Measurements from ENCODE around the gene LYRM7.
"Not testable (repeated sequence)": the region's sequence is repeated elsewhere in the genome, so short reads cannot be mapped to it uniquely, and the experiment has no call there.

Gene LYRM7

GRCh38 chr5:131170540-131171275 lies at the start of gene LYRM7:
Gene LYRM7 (plus strand): TSS chr5:131170944. CDS start chr5:131171021, 77 bp downstream.
- DNase-seq = peak; percentile 98

- not testable (repeated sequence) for DNase-seq
These were observed 43.5 kb upstream of the LYRM7 start for GRCh38 chr5:131127244-131127643.

- no peak for DNase-seq
These were observed 41.4 kb upstream of the LYRM7 start for GRCh38 chr5:131129306-131129705.

GRCh38 chr5:131133091-131133490 lies 37.7 kb upstream of the LYRM7 start:
- not testable (repeated sequence) for DNase-seq

DNA sequence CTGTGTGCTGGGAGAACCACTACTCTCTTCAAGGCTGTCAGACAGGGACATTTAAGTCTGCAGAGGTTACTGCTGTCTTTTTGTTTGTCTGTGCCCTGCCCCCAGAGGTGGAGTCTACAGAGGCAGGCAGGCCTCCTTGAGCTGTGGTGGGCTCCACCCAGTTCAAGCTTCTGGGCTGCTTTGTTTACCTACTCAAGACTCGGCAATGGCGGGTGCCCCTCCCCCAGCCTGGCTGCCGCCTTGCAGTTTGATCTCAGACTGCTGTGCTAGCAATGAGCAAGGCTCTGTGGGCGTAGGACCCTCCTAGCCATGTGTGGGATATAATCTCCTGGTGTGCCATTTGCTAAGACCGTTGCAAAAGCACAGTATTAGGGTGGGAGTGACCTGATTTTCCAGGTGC lies 32.3 kb upstream of the LYRM7 start:
- DNase-seq = not testable (repeated sequence)

DNA sequence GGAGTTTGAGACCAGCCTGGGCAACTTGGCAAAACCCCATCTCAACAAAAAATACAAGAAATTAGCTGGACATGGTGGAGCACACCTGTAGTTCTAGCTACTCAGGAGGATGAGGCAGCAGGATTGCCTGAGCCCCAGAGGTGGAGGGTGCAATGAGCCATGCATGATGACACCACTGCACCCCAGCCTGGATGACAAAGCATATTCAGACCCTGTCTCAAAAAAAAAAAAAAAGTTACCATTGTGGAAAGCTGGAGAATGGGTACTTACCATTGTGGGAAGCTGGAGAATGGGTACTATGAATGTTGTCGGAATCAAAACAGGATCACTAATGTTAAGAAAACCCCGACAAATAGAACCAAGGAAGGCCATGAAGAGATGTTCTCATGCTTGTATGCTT lies 31.4 kb upstream of the LYRM7 start:
- no peak for DNase-seq

DNA sequence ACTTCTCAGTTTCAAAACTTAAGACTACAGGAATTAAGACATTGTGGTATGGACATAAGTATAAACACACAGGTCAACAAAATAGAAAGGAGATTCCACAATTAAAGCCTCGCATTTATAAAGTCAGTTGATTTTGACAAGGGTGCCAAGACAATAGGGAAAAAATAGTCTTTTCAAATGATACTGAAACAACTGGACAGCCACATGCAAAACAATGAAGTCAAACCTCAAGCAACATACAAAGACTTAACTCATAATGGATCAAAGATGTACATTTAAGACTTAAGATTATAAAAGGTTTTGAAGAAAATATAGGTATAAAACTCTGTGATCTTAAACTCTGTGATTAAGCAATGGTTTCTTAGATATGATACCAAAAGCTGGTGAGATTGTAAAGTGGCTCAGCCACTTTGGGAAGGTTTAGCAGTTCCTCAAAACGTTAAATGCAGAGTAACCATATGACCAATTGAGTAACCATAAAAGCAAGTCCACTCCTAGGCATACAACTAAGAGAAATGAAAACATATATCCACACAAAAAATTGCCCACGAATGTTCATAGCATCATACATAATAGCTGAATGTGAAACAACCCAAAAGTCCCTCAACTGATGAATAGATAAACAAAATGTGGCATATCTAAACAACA lies 27.6 kb upstream of the LYRM7 start:
- DNase-seq = no peak

DNA sequence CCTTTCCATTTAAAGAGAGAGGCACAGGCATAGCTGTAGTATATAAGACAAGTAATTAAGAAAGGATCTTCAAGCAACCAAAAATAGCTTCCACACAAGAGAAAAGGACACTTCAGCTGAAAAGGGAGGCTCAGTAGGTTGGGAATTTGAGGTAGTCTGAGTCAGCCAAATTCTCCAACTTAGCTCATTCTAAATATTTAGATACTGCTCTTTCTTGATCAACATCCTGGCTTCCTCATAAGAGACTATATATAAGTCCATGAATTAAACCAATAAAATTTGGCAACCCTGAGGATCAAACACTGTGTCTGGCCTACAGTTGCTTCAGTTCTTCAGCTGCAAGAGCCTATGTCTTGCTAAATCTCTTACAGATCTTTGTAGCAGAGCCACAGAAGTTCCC lies 23.5 kb upstream of the LYRM7 start:
- no peak for DNase-seq

GRCh38 chr5:131148835-131149234 lies 21.9 kb upstream of the LYRM7 start:
- no peak for DNase-seq

DNA sequence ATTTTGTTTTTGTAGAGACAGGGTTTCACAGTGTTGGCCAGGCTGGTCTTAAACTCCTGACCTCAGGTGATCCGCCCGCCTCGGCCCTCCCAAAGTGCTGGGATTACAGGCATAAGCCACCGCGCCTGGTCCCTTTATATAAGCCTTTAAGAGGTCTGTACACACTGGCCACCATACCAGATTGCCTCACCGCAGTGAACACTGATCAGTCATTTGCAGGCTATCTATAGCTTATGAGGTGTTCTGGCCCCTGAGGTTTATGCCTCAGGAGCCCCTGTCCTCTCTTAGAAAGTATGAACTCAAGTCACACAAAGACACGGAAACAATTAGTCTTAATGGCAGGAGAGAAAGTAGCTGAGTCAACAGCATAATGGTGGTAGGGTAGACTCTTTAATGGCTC lies 20.3 kb upstream of the LYRM7 start:
- no peak for DNase-seq

GRCh38 chr5:131151216-131151615 lies 19.5 kb upstream of the LYRM7 start:
- DNase-seq = no peak

DNA sequence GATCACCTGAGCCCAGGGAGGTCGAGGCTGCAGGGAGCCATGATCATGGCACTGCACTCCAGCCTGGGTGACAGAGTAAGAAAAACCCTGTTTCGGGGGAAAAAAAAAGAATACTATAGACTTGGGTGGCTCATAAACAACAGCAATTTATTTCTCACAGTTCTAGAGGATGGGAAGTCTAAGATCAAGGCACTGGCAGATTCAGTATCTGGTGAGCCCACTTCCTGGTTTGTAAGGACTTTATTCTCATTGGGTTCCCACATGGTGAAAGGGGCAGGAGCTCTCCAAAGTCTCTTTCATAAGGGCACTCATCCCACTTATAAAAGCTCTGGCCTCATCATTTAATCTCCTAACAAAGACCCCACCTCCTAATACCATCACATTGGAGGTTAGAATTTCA lies 14.4 kb upstream of the LYRM7 start:
- no peak for DNase-seq

- DNase-seq = no peak
These were observed 13.8 kb upstream of the LYRM7 start for GRCh38 chr5:131156957-131157356.

DNA sequence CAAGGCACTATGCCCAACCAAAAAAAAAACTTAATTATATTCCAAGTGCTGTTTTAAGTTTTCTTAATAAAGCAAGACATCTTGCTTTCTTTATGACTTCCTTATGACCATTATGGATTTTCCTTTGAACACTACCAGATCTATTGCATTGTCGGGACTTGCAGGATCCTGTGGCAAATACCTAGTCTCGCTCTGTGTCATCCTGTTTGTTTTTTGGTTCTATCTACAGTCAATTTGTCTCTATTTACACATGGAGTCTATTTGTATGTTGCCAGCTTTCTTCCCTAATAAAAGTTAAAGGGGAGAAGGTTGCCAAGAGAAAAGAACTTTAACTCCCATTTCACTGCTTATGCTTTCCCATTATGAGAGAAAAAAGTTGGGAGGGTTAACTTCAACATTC lies 10.6 kb upstream of the LYRM7 start:
- DNase-seq = no peak

- DNase-seq = no peak
These were observed 7.2 kb upstream of the LYRM7 start for GRCh38 chr5:131163276-131164119.

- DNase-seq = peak; percentile 42
These were observed 6.3 kb upstream of the LYRM7 start for GRCh38 chr5:131164191-131165118.

- peak; percentile 86 for DNase-seq
These were observed 5.5 kb upstream of the LYRM7 start, which contains the start of gene HINT1 for GRCh38 chr5:131165119-131165727. Gene HINT1 (minus strand): TSS chr5:131165256. CDS start chr5:131165205, 51 bp downstream.

- DNase-seq = no peak
These were observed 3.1 kb upstream of the LYRM7 start for GRCh38 chr5:131167615-131168014.

DNA sequence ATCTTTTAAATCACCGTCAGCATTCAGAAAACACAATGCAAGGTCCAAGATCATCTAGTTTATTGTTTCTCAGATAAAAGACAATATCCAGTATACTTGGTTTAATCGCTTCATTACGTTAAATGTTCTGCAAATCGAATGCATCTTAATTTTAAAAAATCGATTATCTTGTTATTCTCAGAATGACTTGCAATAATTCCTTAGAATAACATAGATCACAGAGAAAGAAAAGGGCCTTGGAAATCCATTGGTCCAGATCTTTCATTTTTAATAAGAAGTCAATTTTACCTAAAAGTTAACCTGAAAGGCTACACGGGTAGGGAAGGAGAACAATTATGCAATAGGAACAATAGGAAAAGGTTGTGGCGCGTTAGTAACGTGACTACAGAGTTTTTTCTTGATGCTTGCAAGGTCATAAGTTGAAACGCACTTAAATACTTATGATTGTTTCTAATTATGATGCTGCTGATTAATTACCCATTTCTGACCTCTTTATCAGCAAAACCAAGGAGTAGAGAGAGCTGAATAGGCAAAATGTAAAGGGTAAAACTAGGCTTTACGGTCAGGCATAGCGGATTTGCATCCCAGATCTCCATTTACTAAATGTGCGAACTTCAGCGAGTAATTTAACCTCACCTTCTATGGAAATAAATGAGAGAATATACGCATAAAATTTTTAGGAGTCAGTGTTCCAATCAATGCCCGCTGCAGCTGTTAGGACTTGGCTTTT lies 769 bp upstream of the LYRM7 start:
- DNase-seq = peak; percentile 39

GRCh38 chr5:131171276-131171810 lies 599 bp downstream of the LYRM7 start:
- DNase-seq = no peak

DNA sequence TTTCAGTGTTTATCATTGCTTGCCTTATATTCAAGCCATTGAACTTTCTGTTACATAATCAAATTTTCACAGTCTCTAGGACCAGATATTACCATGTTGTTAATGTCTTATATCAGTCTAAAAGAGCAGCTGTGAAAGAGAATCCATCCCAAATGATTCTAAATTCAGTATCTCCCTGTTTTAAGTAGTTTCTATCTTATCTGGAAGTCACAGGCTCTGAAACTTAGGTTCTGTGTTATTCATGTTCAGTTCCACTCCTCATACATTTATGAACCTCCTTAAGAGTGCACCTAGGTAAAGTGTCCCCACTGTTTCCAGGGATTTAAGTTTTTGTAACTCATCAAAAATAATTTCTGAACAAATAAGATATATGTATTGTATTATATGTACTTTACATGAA lies 9.7 kb downstream of the LYRM7 start:
- no peak for DNase-seq
